ENCODE results near the gene UBAC2.

DNA sequence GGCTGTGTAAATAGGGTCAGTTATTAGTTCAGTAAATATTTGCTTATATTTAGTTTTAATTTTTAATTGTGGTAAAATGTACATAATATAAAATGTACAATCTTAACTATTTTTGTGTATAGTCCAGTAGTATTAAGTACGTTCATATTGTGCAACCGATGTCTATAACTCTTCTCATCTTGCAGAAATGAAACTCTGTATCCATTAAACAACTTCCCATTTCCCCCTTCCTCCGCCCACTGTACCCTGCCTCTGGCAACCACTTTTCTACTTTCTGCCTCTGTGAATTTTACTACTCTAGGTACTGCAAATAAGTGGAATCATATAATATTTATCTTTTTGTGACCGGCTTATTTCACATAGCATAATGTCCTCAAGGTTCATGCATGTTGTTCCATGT, 24.4 kb downstream of the UBAC2 start:
- TF ChIP-seq, protein P1, sequence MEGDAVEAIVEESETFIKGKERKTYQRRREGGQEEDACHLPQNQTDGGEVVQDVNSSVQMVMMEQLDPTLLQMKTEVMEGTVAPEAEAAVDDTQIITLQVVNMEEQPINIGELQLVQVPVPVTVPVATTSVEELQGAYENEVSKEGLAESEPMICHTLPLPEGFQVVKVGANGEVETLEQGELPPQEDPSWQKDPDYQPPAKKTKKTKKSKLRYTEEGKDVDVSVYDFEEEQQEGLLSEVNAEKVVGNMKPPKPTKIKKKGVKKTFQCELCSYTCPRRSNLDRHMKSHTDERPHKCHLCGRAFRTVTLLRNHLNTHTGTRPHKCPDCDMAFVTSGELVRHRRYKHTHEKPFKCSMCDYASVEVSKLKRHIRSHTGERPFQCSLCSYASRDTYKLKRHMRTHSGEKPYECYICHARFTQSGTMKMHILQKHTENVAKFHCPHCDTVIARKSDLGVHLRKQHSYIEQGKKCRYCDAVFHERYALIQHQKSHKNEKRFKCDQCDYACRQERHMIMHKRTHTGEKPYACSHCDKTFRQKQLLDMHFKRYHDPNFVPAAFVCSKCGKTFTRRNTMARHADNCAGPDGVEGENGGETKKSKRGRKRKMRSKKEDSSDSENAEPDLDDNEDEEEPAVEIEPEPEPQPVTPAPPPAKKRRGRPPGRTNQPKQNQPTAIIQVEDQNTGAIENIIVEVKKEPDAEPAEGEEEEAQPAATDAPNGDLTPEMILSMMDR (IDR thresholded peaks at IDR 0.05): no peak
- TF ChIP-seq POLR2A (IDR thresholded peaks at IDR 0.05): no peak
